GM18951 (cell line): ENCODE data around the gene NRBP1.
"Not testable (repeated sequence)": the region's sequence is repeated elsewhere in the genome, so short reads cannot be mapped to it uniquely, and the experiment has no call there.

Experiments used
- POLR2A ChIP-seq: IDR thresholded peaks from 4 replicates; pipeline ENCODE4 v1.6.1; 2011; ENCODE audit warnings: mild to moderate bottlenecking; ENCODE audit not compliant: insufficient read length, insufficient read depth; ENCODE audit errors: extremely low read depth
- in situ Hi-C: fragments of 300-500 bp; cut with MboI; formaldehyde crosslinking; loops from one replicate; pipeline ENCODE4 v1.12.0; 2022; ENCODE audit warnings: low sequenced_read_pairs, mixed read lengths, inconsistent platforms; ENCODE audit not compliant: unreplicated experiment

The NRBP1 gene

DNA sequence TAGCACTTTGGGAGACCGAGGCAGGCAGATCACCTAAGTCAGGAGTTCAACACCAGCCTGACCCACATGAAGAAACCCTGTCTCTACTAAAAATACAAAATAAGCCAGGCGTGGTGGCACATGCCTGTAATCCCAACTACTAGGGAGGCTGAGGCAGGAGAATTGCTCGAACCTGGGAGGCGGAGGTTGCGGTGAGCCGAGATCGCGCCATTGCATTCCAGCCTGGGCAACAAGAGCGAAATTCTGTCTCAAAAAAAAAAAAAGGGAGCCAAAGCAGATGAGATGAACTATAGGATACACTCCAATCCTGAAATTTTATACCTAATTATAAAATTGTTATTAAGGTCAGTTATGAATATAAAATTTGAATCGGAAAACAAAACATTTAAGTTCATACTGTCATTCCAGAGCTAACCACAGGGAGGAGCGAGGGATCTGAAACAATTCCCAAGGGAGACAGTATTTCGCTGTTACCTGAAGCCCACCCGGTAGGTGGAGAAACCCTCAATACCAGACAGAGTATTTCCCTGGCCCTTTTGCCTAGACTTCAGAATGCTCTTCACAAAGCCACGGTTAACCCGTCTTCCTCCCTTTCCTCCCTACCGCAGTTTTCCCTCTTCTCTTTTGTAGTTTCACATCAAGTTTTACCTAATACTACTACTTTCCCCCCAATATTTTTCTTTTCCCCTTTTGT lies 20.5 kb upstream of the NRBP1 start:
- TF ChIP-seq POLR2A = no peak
- in situ Hi-C loops = no loop called here

DNA sequence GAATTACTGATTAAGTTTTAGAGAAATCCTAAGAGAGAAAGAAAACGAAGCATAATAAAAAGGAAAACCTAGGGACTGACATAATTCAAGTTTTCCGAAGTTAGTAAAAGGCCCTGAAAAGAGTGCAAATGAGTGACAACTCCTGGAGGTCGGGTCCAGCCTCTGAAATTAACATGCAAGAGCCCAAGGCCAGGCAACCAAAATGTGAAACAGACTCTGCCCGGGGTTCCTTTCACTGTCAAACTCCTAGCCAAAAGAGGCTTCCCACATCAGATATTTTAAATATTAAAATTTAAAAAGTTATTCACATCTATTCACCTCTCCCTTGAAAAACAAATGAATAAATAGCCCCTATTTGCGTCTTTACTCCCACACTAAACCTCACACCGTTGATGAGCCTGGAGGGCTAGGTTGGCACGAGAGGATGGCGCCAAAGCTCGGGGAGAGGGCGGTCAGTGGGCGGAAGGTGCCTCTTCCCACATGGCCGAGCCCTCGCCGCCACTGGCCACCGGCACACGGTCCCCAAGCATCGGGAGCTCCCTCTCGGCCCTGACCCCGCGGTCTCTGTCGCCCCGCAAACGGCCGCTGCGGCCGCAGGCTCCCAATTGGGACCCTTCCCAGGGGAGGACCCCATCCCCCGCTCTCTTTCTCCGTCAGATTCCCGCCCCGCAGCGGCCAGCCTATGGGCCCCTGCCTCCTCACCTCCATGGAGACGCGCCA lies 19.7 kb upstream of the NRBP1 start:
- TF ChIP-seq POLR2A = no peak
- in situ Hi-C loops = no loop called here

DNA sequence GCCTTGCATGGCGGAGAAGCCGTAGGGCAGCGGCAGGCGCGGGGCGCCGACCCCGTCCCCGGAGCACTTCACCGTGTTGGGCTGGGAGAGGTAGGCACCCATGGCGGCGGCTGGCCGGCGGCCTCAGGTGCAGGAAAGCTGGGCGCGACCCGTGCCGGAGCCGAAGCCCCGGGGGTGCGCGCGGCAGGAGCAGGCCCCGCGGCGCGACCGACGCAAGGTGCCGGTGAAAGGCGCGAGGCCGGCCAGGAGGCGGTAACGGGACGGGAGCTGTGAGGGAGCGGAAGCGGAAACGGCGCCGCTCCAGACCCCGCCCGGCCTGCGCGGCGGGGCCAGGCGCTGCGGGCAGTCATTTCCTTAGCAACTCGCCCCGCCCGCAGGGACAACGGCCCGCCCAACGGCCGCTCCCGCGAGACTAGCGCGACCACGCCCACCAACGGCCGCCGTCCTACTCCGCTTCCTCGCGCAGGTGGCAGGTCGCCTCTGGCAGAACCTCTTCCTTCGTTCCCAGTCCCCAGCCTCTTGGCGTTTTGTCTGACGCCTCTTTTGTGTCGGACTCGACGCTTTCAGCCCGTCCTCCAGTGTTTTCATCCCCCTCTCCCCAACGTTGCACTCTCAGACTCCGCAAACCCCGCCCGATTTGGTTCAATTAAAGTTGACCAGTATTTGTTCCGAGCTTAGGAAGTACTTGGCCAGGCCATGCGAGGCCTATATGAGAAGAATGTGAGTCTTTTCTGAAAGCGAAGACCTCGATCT lies 18.9 kb upstream of the NRBP1 start, which contains the start of gene PPM1G:
Gene PPM1G (minus strand): TSS at position 271 of the 753 bp plus-strand sequence. CDS start 169 bp downstream, at position 102.
- in situ Hi-C loops = no loop called here
- TF ChIP-seq POLR2A = peak; percentile 98

DNA sequence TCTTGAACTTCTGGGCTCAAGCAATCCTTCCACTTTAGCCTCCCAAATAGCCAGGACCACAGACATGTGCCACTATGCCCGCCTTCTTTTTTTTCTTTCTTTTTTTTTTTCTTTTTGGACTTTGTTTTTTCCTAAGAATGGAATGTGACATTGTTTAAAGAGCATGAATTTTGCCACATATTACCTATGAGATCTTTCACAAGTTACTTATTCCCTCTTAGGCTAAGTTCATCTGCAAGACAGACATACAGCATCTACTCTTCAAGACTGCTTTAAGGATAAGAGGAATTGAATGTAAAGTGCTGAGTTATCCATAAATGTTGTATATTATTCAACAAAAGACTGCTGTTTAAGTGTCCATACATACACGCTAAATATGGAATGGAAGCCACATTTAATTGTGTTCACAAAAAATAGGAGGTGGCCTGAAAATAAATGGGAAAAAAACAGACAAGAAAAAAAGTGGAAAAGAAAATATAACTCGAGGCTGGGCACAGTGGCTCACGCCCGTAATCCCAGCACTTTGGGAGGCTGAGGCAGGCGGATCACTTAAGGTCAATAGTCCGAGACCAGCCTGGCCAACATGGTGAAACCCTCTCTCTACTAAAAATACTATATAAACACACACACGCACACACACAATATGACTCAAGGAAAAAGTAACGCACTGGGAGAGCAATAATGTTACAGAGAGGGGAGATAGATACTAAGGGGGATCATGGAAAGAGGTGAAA lies 15.8 kb upstream of the NRBP1 start:
- in situ Hi-C loops = no loop called here

DNA sequence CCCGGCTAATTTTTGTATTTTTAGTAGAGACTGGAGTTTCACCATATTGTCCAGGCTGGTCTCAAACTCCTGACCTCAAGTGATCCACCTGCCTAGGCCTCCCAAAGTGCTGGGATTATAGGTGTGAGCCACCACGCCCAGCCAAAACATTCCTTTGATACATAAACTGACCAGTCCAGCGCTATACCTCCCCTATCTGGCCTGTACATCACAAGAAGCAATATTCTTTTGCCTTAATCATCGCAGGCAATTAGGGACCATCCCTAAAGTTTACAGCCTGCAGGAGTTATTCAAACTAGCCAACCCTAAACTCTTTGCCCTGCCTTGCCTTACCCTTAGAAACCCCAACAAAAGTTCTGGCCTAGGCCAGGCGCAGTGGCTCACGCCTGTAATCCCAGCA lies 12.3 kb upstream of the NRBP1 start:
- in situ Hi-C loops = no loop called here
- TF ChIP-seq POLR2A = no peak

More for the DNA sequence above, 15.8 kb upstream of the NRBP1 start:
- no peak for TF ChIP-seq POLR2A

DNA sequence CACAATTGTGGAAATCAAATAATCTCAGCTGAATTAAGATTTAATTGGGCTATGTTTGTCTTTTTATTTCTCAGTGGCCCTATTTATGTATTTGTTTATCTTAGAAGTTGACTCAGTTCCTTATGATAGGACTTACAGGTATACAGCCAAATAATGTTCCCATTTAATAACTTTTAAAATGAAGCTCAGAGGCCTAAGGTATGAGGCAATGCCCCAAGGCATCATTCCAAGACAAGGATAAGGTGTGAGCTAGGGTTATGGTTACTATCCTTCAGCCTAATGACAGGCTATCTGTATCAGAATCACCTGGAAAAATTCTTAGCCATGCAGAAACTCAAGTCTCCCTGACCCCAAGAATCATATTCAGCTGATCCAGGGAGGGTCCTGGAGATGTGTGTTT lies 7.4 kb upstream of the NRBP1 start:
- in situ Hi-C loops = no loop called here
- TF ChIP-seq POLR2A = no peak

DNA sequence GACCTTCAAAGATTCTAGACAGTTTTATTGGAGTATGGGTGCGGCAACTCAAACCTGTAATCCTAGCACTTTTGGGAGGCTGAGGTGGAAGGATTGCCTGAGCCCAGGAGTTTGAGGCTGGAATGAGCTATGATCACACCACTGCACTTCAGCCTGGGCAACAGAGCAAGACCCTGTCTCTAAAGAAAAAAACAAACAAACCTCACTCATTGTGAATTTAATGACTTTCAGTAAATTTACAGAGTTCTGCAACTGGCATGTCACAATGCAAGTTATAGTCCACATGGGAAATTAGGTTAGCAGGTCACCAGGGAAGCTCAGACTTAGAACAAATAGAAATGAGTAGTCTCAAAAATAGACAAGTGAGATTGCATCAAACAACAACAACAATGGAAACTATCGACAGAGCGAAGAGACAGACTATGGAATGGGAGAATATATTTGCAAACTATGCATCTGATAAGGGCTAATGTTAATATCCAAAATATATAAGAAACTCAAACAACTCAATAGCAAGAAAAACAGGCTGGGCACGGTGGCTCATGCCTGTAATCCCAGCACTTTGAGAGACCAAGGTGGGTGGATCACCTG lies 6.7 kb upstream of the NRBP1 start:
- in situ Hi-C loops = no loop called here
- TF ChIP-seq POLR2A = no peak

DNA sequence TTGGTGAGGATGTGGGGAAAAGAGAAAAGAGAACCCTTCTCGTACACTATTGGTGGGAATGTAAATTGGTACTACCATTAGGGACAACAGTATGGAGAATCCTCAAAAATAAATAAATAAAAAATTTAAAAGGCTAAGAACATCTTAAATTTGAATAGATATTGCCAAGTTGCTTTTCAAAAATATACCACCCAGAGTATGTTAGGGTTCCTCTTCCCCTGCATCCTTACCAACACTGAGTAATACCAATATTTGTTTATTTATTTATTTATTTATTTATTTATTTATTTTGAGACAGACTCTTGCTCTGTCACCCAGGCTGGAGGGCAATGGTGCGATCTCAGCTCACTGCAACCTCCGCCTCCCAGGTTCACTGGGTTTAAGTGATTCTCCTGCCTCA lies 5.5 kb upstream of the NRBP1 start:
- TF ChIP-seq POLR2A = no peak
- in situ Hi-C loops = no loop called here

DNA sequence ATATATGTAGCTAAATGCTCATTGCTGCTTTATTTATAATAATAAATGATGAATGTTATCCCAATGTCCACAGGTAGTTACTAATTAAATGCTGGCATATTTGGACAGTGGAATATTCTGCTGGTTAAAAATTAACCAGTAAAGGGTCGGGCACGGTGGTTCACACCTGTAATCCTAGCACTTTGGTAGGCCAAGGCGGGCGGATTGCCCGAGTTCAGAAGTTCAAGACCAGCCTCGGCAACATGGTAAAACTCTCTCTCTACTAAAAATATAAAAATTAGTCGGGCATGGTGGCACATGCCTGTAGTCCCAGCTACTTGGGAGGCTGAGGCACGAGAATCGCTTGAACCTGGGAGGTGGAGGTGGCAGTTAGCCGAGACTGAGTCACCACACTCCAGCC lies 3.4 kb upstream of the NRBP1 start:
- in situ Hi-C loops = not testable (repeated sequence)

DNA sequence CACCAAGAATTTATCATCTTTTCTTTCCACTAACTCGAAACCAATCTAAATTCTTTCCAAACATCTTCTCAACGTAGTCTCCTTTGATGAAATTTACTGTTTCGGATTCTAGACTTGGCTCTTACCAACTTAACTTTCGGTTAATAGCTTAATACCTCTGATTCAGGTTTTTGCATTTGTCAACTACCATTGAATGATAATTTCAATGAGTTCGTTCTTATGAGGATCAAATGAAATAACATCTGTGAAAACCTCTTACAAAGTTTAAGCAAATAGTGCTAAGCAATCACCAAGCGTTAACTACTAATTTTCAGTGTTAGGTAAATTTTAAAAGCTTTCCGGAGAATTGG lies 593 bp upstream of the NRBP1 start:
- in situ Hi-C loops = no loop called here
- TF ChIP-seq POLR2A = no peak

DNA sequence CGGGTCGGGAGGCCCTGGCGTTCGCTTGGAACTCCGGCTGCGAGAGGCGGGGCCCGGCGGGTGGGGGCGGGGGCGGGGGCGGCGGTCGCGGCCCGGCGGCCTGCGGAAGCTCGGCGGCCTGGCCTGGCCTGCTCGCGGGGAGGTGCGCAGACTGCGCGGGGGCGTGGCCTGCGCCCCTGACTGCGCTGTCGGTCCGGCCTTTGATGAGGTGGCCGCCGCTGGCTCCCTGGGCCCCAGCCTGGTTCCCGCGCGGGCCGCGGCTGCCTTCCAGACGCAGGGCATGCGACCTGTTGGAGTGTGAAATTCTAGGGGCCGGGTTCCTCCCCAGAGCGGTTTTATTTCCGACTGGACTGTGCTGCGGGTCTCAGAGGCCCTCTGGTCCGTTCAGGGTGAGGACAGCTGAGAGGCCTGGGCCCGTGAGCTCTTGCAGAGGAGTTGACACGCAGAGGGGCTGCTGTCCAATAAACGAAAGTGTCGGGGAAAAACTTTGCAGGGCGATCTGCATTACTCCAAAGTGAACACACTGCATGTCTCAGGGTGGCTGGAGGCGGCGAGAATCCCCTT lies 629 bp downstream of the NRBP1 start:
- in situ Hi-C loops = no loop called here
- peak; percentile 62 for TF ChIP-seq POLR2A

DNA sequence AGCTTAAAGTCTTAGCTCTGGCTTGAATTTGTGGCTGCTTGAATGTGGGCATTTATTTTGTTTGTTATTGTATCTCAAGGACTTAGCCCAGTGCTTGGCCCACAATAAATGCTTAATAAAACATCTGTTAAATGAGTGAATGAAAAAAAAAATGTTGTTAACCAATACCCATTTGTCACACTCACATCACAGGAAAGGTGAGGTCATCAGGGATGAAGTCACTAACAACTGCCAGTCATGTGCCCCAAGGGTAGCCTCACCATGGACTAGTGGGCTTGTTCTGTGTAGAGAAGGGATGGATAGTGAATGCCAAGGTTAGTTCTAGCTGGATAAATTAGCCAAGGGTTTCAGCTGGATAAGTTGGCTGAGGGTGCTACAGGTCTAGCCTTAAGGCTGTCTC lies 3.0 kb downstream of the NRBP1 start:
- no peak for TF ChIP-seq POLR2A

DNA sequence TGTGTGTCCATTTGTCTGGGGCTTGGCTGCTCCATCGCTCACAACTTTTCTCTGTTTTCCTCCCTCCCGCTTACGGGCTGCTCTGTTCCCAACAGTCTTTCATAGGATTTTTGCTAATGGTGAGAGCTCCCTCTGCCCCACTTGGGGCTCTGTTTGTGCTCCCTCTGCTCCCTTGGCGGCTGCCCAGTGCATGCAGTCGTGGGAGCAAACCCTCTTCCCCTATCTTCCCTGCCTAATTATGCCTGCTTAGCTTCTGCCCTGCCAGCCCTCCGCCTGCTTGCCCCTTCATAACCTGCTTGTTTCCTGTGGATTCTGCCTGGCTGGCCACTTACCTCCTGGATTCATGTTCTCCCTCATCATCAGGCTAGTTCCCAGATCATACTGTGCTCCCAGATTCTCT lies 7.2 kb downstream of the NRBP1 start:
- no peak for TF ChIP-seq POLR2A
- in situ Hi-C loops = no loop called here

More for the DNA sequence above, 3.0 kb downstream of the NRBP1 start:
- in situ Hi-C loops = no loop called here
